ENCODE results near the gene IGFBP7.

Gene IGFBP7

DNA sequence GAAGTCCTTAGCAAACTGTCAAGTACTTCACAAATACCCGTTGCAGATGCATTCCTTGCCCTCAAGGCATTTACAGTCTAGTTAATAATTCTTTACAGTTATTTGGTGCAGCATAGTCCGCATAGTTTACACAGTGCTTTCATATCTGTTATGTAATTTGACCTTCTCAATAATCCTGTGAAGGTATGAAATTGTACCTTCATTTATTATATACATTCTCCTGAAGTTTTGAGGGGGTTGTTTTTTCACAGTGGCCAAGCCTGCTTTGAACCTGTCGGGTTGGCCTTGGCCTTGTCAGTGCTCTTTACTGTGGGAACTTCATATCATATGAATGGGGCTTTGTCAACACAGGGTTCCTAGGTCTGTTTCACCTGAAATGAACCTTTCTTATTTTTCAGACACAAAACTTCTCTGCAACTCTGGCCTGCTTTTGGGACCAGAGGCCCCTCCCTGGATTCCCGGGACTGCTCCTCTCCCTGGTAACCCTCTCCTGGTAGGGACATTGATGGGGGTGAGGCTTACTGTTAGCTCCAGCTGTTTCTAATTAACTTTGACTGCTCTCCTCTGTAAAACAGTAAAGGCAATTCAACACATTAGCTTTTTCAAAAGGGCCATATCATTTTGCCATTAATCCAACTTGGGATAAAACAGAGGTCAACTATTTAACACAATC, 9.1 kb downstream of the IGFBP7 start:
- DNase-seq (ENCODE audit: extremely low read depth, insufficient read length): no peak
- H3K4me3 ChIP-seq (replicated peaks; ENCODE audit: low read depth, low read length): no peak overlapping the region

DNA sequence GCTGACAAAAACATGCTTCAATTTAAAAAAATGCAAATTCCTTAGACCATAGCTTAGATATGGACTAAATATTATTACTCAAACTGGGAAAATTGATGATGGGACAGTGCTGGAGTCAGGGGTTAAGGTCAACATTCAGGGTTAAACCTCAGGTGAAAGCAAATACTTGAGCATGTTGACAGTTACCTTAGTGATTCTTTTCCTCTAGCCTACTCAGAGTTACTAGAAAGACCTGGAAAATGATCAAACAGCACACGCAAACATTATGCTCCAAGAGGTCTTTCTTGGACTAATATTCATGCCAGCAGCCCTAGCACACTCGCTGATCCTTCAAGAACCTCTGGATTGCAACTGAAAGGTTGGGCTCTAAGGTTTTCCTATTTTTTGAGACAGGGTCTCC, 10.8 kb downstream of the IGFBP7 start:
- DNase-seq (ENCODE audit: extremely low read depth, insufficient read length): no peak
- no peak for TF ChIP-seq CTCF (IDR thresholded peaks at IDR 0.05; ENCODE audit: insufficient read depth, low read length, poor library complexity, severe bottlenecking)
- no peak overlapping the region for H3K4me3 ChIP-seq (replicated peaks; ENCODE audit: low read depth, low read length)
- no peaks in the 10 kb centered on the region; the same call in 1 of the 2 replicates for H3K27me3 ChIP-seq (replicated peaks; ENCODE audit: control insufficient read depth, insufficient read depth, low read length)
- no peaks in the 10 kb centered on the region for H3K36me3 ChIP-seq (ENCODE audit: control insufficient read depth, insufficient read depth, low read length)

More for the DNA sequence above, 9.1 kb downstream of the IGFBP7 start:
- no peak for TF ChIP-seq CTCF (IDR thresholded peaks at IDR 0.05; ENCODE audit: insufficient read depth, low read length, poor library complexity, severe bottlenecking)
- Histone ChIP-seq H3K27me3 (replicated peaks; ENCODE audit: control insufficient read depth, insufficient read depth, low read length) (no peaks in the 10 kb centered on the region; the same call in 1 of the 2 replicates), H3K36me3 (ENCODE audit: control insufficient read depth, insufficient read depth, low read length) (no peaks in the 10 kb centered on the region)

- DNase-seq (ENCODE audit: extremely low read depth, insufficient read length): no peak
- no peaks in the 10 kb centered on the region for H3K36me3 ChIP-seq (ENCODE audit: control insufficient read depth, insufficient read depth, low read length)
These were observed 11.2 kb downstream of the IGFBP7 start for GRCh38 chr4:57098941-57099340.

DNA sequence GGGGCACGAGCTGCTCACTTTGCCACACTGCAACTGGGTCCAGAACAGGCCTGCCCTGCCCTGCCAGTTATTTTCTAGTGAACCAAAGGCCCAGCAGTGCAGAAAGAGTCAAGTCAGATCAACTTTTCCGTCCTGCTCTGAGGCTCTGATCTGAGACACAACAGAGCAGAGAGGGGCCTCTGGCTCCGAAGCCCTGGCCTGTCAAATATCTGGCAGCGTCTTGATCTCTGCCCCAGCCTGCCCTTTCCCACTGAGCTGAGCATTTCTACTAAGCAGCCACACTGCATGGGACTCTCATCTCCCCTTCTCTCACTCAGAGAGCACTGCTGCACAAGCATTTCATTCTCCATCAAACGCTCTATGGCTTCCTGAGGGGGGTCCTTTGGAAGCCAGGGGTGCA, 11.8 kb downstream of the IGFBP7 start:
- Histone ChIP-seq H3K4me3 (replicated peaks; ENCODE audit: low read depth, low read length) (no peak overlapping the region), H3K27me3 (replicated peaks; ENCODE audit: control insufficient read depth, insufficient read depth, low read length) (no peaks in the 10 kb centered on the region; the same call in 1 of the 2 replicates), H3K36me3 (ENCODE audit: control insufficient read depth, insufficient read depth, low read length) (no peaks in the 10 kb centered on the region)
- DNase-seq (ENCODE audit: extremely low read depth, insufficient read length): no peak
- no peak for TF ChIP-seq CTCF (IDR thresholded peaks at IDR 0.05; ENCODE audit: insufficient read depth, low read length, poor library complexity, severe bottlenecking)

More at GRCh38 chr4:57098941-57099340, 11.2 kb downstream of the IGFBP7 start:
- TF ChIP-seq CTCF (IDR thresholded peaks at IDR 0.05; ENCODE audit: insufficient read depth, low read length, poor library complexity, severe bottlenecking): no peak
- Histone ChIP-seq H3K27me3 (replicated peaks; ENCODE audit: control insufficient read depth, insufficient read depth, low read length) (no peaks in the 10 kb centered on the region; the same call in 1 of the 2 replicates), H3K4me3 (replicated peaks; ENCODE audit: low read depth, low read length) (no peak overlapping the region)

GRCh38 chr4:57097711-57098110, 12.5 kb downstream of the IGFBP7 start:
- no peak overlapping the region for H3K4me3 ChIP-seq (replicated peaks; ENCODE audit: low read depth, low read length)
- no peak for TF ChIP-seq CTCF (IDR thresholded peaks at IDR 0.05; ENCODE audit: insufficient read depth, low read length, poor library complexity, severe bottlenecking)
- no peak for DNase-seq (ENCODE audit: extremely low read depth, insufficient read length)
- no peaks in the 10 kb centered on the region; the same call in 1 of the 2 replicates for H3K27me3 ChIP-seq (replicated peaks; ENCODE audit: control insufficient read depth, insufficient read depth, low read length)
- H3K36me3 ChIP-seq (ENCODE audit: control insufficient read depth, insufficient read depth, low read length): no peaks in the 10 kb centered on the region
